PC-3 (cell line): ENCODE data around the gene SF3B2. TPM values are rescaled to one million over a fixed set of nuclear protein-coding genes. Genes with fewer than 3 reads are reported as not detected.
"Not testable (repeated sequence)": the region's sequence is repeated elsewhere in the genome, so short reads cannot be mapped to it uniquely, and the experiment has no call there.

Experiments
- ATAC-seq: fragments of 200-7000 bp; cut with Tn5 transposase; 2 replicates; pipeline ENCODE4 v1.9.1; 2020; ENCODE audit warnings: mild to moderate bottlenecking, moderate library complexity
- BruUV-seq: library from RNA; stranded (reverse); fragments of 400-500 nt; replicated peaks from 2 replicates; lab custom pipeline; 2021; lab: Mats Ljungman, UMichigan
- CTCF ChIA-PET: fragments of 300-600 bp; sonication (Branson Sonifier 250); formaldehyde crosslinking; loops from one replicate; lab custom pipeline; 2022; ENCODE audit warnings: antibody characterized with exemption; lab: Charles Lee
- POLR2A ChIA-PET: fragments of 300-600 bp; sonication (Branson Sonifier 250); formaldehyde crosslinking; loops from one replicate; lab custom pipeline; 2022; ENCODE audit warnings: antibody characterized with exemption; ENCODE audit not compliant: unreplicated experiment; lab: Charles Lee
- DNase-seq: peaks from one replicate; pipeline ENCODE4 v3.0.0-alpha.2; 2015
- H2AFZ ChIP-seq: fragments of 300-600 bp; sonication (generic); 2 replicates; pipeline ENCODE4 v1.6.0; 2016; ENCODE audit warnings: antibody characterized with exemption, low read length
- H3F3A ChIP-seq: fragments of 300-600 bp; sonication (generic); one replicate; pipeline ENCODE4 v1.6.0; 2017; ENCODE audit warnings: antibody characterized with exemption, low read length, control low read depth, mild to moderate bottlenecking; ENCODE audit not compliant: unreplicated experiment
- H3K27ac ChIP-seq: fragments of 300-600 bp; sonication (generic); 2 replicates; pipeline ENCODE4 v1.5.1; 2016; ENCODE audit warnings: mild to moderate bottlenecking, low read length
- H3K27me3 ChIP-seq: fragments of 300-600 bp; sonication (generic); 2 replicates; pipeline ENCODE4 v1.6.1; 2016; ENCODE audit warnings: low read length, mixed read lengths
- H3K36me3 ChIP-seq: fragments of 300-600 bp; sonication (generic); 2 replicates; pipeline ENCODE4 v1.6.1; 2016; ENCODE audit warnings: low read depth, mixed run types, low read length, mixed read lengths
- H3K4me1 ChIP-seq: fragments of 300-600 bp; sonication (generic); 2 replicates; pipeline ENCODE4 v1.5.1; 2016; ENCODE audit warnings: low read length; ENCODE audit not compliant: insufficient read depth
- H3K4me2 ChIP-seq: fragments of 300-600 bp; sonication (generic); 2 replicates; pipeline ENCODE4 v1.6.0; 2016; ENCODE audit warnings: low read length
- H3K4me3 ChIP-seq: fragments of 300-600 bp; sonication (generic); 2 replicates; pipeline ENCODE4 v1.5.1; 2016; ENCODE audit warnings: mild to moderate bottlenecking, low read length, mixed read lengths
- H3K79me2 ChIP-seq: fragments of 300-600 bp; sonication (generic); 2 replicates; pipeline ENCODE4 v1.6.1; 2017; ENCODE audit warnings: low read length, mixed read lengths
- H3K9ac ChIP-seq: fragments of 300-600 bp; sonication (generic); 2 replicates; pipeline ENCODE4 v1.6.0; 2016; ENCODE audit warnings: mild to moderate bottlenecking, low read length
- H3K9me2 ChIP-seq: fragments of 300-600 bp; sonication (generic); replicated peaks from 2 replicates; pipeline ENCODE4 v1.6.1; 2016; ENCODE audit warnings: mixed run types, low read length, mixed read lengths
- H3K9me3 ChIP-seq: fragments of 300-600 bp; sonication (generic); 2 replicates; pipeline ENCODE4 v1.6.1; 2016; ENCODE audit warnings: low read length, mixed read lengths
- H4K20me1 ChIP-seq: fragments of 300-600 bp; sonication (generic); 2 replicates; pipeline ENCODE4 v1.6.1; 2016; ENCODE audit warnings: low read length, mixed read lengths
- CTCF ChIP-seq: fragments of 300-600 bp; sonication (generic); conservative IDR thresholded peaks from 2 replicates; pipeline ENCODE4 v1.5.1; 2017; ENCODE audit warnings: antibody characterized with exemption, low read depth, mild to moderate bottlenecking, low read length
- EZH2 ChIP-seq: fragments of 300-600 bp; sonication (generic); IDR thresholded peaks from one replicate; pipeline ENCODE4 v1.6.1; 2017; ENCODE audit warnings: antibody characterized with exemption, mild to moderate bottlenecking, low read length; ENCODE audit not compliant: unreplicated experiment
- EZH2phosphoT487 ChIP-seq: fragments of 300-600 bp; sonication (generic); IDR thresholded peaks from 2 replicates; pipeline ENCODE4 v1.6.1; 2018; ENCODE audit warnings: mild to moderate bottlenecking, antibody characterized with exemption, low read length, borderline replicate concordance
- intact Hi-C: fragments of 100-400 bp; cut with micrococcal nuclease; formaldehyde crosslinking; loops from 2 replicates; pipeline ENCODE4 v1.9.0; 2023
- total RNA-seq: library from RNA; depleted of rRNA; stranded (reverse); fragments of >200 nt; gene quantifications from 2 replicates; pipeline ENCODE4 v1.2.3, GENCODE V29; 2014

The SF3B2 gene
- total RNA-seq, 1 experiment from 2014 or later = 241 TPM

GRCh38 chr11:66077927-66078326 is 25.8 kb downstream of the SF3B2 start:
- H3K79me2 ChIP-seq = peaks cover 72% of the 10 kb centered on the region
- peaks cover 6% of the 10 kb centered on the region; the same call in 1 of the 2 replicates for H4K20me1 ChIP-seq
- H3K9ac ChIP-seq = no peak overlapping the region

GRCh38 chr11:66078949-66079348 is 26.8 kb downstream of the SF3B2 start:
- H3K9ac ChIP-seq, H3K4me2 ChIP-seq, POLR2A ChIA-PET, H3K27ac ChIP-seq, H3K36me3 ChIP-seq, BruUV-seq, intact Hi-C loops, DNase-seq, ATAC-seq, H4K20me1 ChIP-seq, H3K9me2 ChIP-seq, H3K9me3 ChIP-seq, H3K4me3 ChIP-seq, H2AFZ ChIP-seq, H3F3A ChIP-seq, H3K27me3 ChIP-seq: not testable (repeated sequence)
- CTCF ChIA-PET = interaction anchor here (0.6 kb wide), 1 partner anchor 38 kb away, joined by 5 read pairs; no protein-coding TSS in a partner anchor
- peaks cover 75% of the 10 kb centered on the region for H3K79me2 ChIP-seq
- peaks cover 41% of the 10 kb centered on the region for H3K4me1 ChIP-seq

More at GRCh38 chr11:66077927-66078326, 25.8 kb downstream of the SF3B2 start:
- no peak overlapping the region for H3K4me3 ChIP-seq
- H3K27ac ChIP-seq = no peak overlapping the region
- no peaks in the 10 kb centered on the region for H3K9me2 ChIP-seq
- intact Hi-C loops = no loop called here
- H3F3A ChIP-seq = peaks cover 3% of the 10 kb centered on the region
- no TSS peak for BruUV-seq
- TF ChIP-seq EZH2phosphoT487 (no peak), EZH2 (no peak), CTCF (no peak)
- no peak overlapping the region for H3K4me2 ChIP-seq
- ATAC-seq (no peak), DNase-seq (no peak)
- no peaks in the 10 kb centered on the region; the same call in none of the 2 replicates for H3K36me3 ChIP-seq
- ChIA-PET CTCF (no interaction called here), POLR2A (no interaction called here)
- peaks cover 31% of the 10 kb centered on the region for H3K4me1 ChIP-seq
- H3K9me3 ChIP-seq = no peaks in the 10 kb centered on the region
- H2AFZ ChIP-seq = no peak overlapping the region
- no peaks in the 10 kb centered on the region for H3K27me3 ChIP-seq

GRCh38 chr11:66080055-66080817 is 28.1 kb downstream of the SF3B2 start:
- Histone ChIP-seq H3F3A (peaks cover 3% of the 10 kb centered on the region), H4K20me1 (peaks cover 8% of the 10 kb centered on the region; the same call in 1 of the 2 replicates), H3K79me2 (peaks cover 81% of the 10 kb centered on the region), H3K4me3 (peak overlapping the region; percentile 5; the same call in 1 of the 2 replicates), H3K4me1 (peaks cover 41% of the 10 kb centered on the region), H3K9ac (no peak overlapping the region), H3K27me3 (no peaks in the 10 kb centered on the region), H3K27ac (peak overlapping the region; percentile 17), H3K9me3 (no peaks in the 10 kb centered on the region), H2AFZ (no peak overlapping the region), H3K9me2 (no peaks in the 10 kb centered on the region), H3K36me3 (no peaks in the 10 kb centered on the region; the same call in 1 of the 2 replicates), H3K4me2 (peak overlapping the region; percentile 75)
- intact Hi-C loops = loop anchor here (2.0 kb wide), 1 partner anchor 55 kb away; no protein-coding TSS in a partner anchor
- TF ChIP-seq EZH2 (no peak), EZH2phosphoT487 (no peak), CTCF (no peak)
- no TSS peak for BruUV-seq
- CTCF ChIA-PET = interaction anchor here (0.7 to 1.9 kb wide), 2 partner anchors 53 to 142 kb away, joined by 3 to 9 read pairs; no protein-coding TSS in a partner anchor
- peak; percentile 66 for ATAC-seq
- DNase-seq = peak; percentile 87
- POLR2A ChIA-PET = interaction anchor here (0.6 to 0.7 kb wide), 2 partner anchors 11 to 558 kb away, joined by 4 to 27 read pairs; no protein-coding TSS in a partner anchor
